HEK293T (cell line): ENCODE measurements around the gene MID1.

ENCODE experiments used
- BHLHE40 ChIP-seq: fragments of 450-650 bp; IDR thresholded peaks from 2 replicates; pipeline ENCODE4 v1.6.1; 2016; ENCODE audit warnings: mild to moderate bottlenecking, moderate library complexity, borderline replicate concordance
- LEF1 ChIP-seq: fragments of 450-650 bp; IDR thresholded peaks from 2 replicates; pipeline ENCODE4 v1.6.1; 2017; ENCODE audit warnings: mild to moderate bottlenecking, borderline replicate concordance
- SP1 ChIP-seq: fragments of 450-650 bp; IDR thresholded peaks from 2 replicates; pipeline ENCODE4 v1.6.1; 2017

DNA sequence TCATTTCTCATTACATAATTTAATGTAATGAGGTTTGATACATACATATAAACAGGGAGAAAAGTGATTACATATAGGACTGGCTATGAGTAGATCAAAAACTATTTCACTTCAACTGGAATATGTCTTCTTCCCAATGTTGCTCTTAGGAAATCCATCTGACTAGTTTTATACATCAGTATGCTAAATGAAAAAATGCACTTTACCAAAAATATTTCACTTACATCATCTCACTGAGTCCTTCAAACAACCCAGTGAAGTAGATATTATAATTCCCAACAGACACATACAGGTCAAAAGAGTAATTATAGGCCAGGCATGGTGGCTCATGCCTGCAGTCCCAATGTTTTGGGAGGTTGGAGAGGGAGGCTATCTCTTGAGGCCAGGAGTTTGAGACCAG lies 215.9 kb downstream of the MID1 start:
- TF ChIP-seq BHLHE40 = no peak
- no peak for TF ChIP-seq LEF1
- TF ChIP-seq SP1 = no peak
